ENCODE measurements around the gene NOTCH3. TPM values are rescaled to one million over a fixed set of nuclear protein-coding genes. Genes with fewer than 3 reads are reported as not detected.
A peak's percentile ranks its signal among the peaks of the same experiment; 100 is the strongest.

Gene NOTCH3
- total RNA-seq, 4 donors from 2014 or later: 95.6 to 278 (median 122) TPM

DNA sequence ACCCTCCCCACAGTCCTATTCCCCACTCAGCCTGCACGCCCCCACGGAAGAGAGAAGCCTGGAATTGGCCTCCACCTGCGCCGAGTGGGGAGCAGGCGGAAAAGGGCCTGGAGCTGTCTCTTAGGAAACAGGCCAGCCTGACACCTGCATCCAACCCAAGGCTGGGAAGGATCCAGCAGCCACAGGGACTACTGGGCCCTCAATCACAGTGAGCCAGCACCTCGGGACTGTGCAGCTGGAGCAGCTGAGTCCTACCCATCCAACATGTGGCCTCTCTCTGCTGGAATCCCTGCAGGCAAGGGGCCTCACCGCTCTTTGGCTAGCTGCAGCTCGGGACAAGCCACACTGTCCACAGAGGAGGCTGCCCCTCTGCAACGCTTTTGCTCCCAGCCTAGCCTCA, 39.7 kb upstream of the NOTCH3 start:
- TF ChIP-seq, protein P1, sequence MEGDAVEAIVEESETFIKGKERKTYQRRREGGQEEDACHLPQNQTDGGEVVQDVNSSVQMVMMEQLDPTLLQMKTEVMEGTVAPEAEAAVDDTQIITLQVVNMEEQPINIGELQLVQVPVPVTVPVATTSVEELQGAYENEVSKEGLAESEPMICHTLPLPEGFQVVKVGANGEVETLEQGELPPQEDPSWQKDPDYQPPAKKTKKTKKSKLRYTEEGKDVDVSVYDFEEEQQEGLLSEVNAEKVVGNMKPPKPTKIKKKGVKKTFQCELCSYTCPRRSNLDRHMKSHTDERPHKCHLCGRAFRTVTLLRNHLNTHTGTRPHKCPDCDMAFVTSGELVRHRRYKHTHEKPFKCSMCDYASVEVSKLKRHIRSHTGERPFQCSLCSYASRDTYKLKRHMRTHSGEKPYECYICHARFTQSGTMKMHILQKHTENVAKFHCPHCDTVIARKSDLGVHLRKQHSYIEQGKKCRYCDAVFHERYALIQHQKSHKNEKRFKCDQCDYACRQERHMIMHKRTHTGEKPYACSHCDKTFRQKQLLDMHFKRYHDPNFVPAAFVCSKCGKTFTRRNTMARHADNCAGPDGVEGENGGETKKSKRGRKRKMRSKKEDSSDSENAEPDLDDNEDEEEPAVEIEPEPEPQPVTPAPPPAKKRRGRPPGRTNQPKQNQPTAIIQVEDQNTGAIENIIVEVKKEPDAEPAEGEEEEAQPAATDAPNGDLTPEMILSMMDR (IDR thresholded peaks at IDR 0.05): no peak
- Histone ChIP-seq H3K4me3 (no peak overlapping the region), H3K27ac (no peak overlapping the region), H3K9me3 (no peaks in the 10 kb centered on the region), H3K27me3 (no peaks in the 10 kb centered on the region), H3K36me3 (peaks cover 59 to 100% (median 61%) of the 10 kb centered on the region in 3 donors), H3K4me1 (no peaks in the 10 kb centered on the region)
- DNase-seq: no peak
- WGBS, 2 donors: 40 to 76% methylated on average over 1 to 4 of the region's 9 CpGs
- intact Hi-C loops (cut with DNase I): loop anchor here (10.0 kb wide), 1 partner anchor 136 kb away; the partner anchor contains the start of gene SYDE1

DNA sequence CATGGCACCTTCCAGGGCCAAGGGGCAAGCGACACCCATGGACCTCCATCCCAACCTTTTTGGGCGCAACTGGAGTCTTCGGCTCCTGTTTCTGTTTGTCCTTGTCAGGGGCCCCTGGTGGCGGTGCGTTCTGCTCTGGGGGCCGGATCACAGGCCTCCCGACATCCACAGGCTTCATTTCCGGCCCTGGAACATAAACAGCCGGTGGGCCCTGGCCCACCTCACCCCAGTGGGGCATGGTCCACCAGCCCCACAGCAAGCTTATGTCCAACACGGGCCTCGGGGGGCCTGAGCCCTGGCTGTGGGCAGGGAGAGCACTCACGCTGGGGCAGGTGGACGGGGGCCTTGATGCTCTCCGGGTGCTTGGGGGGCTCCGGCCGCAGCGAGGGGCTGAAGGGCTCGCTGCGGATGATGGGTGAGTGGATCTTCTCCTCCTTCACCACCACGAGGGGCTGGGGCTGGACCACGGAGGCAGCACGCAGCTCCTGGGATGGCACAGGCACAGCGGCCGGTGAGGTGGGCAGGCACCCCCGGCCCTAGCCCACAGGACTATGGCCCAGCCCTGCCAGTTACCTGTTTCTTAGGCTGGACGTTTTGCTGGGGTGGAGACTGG, 38.6 kb upstream of the NOTCH3 start:
- no peak for DNase-seq
- Histone ChIP-seq H3K4me1 (peaks cover 0 to under 1% (median 0%) of the 10 kb centered on the region in 3 donors), H3K36me3 (peaks cover 54 to 96% (median 56%) of the 10 kb centered on the region in 3 donors), H3K27me3 (no peaks in the 10 kb centered on the region), H3K4me3 (no peak overlapping the region), H3K9me3 (no peaks in the 10 kb centered on the region), H3K27ac (no peak overlapping the region)
- intact Hi-C loops (cut with DNase I): no loop called here
- no peak for TF ChIP-seq POLR2A (IDR thresholded peaks at IDR 0.05)
- WGBS, 2 donors: 92 to 100% methylated on average over 2 to 11 of the region's 26 CpGs

DNA sequence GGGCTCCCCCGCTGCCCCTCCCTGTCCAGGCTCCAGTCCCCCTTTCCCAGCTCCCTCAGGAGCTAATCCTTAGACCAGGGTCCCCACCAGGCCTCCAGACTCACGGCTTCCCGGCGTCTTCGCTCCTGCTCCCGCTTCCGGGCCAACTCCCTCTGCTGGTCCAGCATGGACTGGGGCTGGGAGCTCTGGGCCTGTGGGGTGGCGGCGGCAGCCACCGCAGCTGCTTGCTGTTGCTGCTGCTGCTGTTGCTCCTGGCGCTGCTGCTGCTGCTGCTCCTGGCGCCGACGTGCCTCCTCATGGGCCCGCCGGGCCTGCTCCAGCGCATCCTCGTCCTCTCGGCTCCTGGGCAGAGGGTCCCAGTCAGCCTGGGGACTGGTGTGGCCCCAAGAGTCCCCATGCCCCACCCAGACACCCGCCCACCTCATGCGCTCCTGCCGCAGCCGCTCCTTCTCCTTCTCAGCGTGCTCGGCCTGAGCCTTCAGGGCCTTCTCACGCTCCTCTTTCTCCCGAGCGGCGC, 37.9 kb upstream of the NOTCH3 start:
- Histone ChIP-seq H3K4me1 (peaks cover 0 to 8% (median under 1%) of the 10 kb centered on the region in 3 donors), H3K27me3 (peaks cover 0 to 3% (median 0%) of the 10 kb centered on the region in 4 donors), H3K36me3 (peaks cover 48 to 89% (median 52%) of the 10 kb centered on the region in 3 donors), H3K9me3 (no peaks in the 10 kb centered on the region), H3K27ac (no peak overlapping the region), H3K4me3 (no peak overlapping the region)
- WGBS, 2 donors: 67 to 83% methylated on average over 3 to 13 of the region's 29 CpGs
- intact Hi-C loops (cut with DNase I): no loop called here
- TF ChIP-seq, protein P1 (IDR thresholded peaks at IDR 0.05): peak in 1 of 6 experiments; percentile 7
- TF ChIP-seq POLR2A (IDR thresholded peaks at IDR 0.05): no peak
- no peak for DNase-seq

DNA sequence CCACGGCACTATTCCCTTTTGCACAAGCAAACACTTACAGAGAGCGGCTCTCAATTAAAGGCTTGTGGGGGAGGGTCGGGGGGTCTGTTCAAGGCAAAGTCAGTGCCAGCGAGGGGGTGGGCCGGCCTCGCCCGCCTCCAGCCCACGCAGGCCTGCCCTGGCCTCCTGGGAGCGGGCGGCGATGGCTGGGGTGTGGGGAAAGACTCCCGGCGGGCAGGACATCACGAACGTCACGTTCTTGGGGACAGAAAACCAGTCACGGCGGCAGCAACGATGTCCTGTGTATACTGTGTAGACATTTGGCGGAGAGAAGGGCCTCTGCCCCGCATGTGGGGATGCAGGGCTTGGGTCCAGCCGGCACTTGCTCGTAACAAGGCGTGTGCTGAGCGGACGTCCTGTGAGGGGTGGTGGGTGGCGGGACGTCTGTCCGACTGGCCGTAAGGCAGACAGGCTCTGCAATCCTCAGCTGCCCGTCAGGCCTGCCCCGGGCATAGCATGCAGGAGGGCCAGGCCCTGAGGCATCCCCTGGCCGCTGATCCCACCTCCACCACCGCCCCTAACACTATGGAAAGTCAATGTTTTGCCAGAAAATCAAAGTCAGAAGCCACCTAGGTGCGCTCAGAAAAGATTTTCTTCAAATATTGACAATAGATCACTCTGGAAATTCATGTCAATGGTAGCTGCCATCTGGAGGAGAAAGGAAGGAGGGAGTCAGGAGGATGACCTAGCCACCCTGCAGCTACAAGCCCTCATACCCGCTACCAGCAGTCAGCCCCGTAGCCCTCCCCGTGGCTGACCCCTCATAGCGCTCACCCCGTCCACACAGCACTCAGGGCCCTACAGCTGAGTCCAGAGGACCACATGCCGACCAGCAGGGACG, 37.2 kb upstream of the NOTCH3 start:
- no peak overlapping the region for H3K4me3 ChIP-seq
- peaks cover 0 to 15% (median 5%) of the 10 kb centered on the region in 3 donors for H3K4me1 ChIP-seq
- DNase-seq: no peak
- no peak overlapping the region for H3K27ac ChIP-seq
- peaks cover 0 to 10% (median 0%) of the 10 kb centered on the region in 4 donors for H3K27me3 ChIP-seq
- WGBS, 2 donors: 80 to 86% methylated on average over 7 to 25 of the region's 42 CpGs
- H3K36me3 ChIP-seq: peaks cover 41 to 82% (median 47%) of the 10 kb centered on the region in 3 donors
- TF ChIP-seq, protein P1 (IDR thresholded peaks at IDR 0.05): no peak
- TF ChIP-seq POLR2A (IDR thresholded peaks at IDR 0.05): no peak
- H3K9me3 ChIP-seq: no peaks in the 10 kb centered on the region
- intact Hi-C loops (cut with DNase I): no loop called here

DNA sequence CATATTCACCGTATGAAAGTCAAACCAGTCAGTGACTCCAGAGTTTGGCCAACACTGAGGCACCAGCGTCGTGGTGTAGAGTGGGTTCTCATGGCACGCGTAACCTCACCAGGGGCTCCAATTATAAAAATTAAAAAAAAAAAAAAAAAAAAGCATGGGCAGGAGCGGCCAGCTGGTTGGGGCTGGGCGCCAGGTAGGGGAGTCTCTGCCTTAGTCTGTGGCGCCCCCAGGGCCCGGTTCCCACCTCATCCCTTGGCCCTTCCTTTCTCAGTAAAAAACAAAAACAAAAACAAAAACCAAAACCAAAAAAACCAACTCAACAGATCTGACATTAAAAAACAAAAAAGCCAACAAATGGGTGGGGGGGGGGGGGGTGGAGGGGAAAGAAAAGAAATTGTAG, 36.1 kb upstream of the NOTCH3 start:
- Histone ChIP-seq H3K4me1 (peaks cover 9 to 26% (median 15%) of the 10 kb centered on the region in 3 donors), H3K27ac (no peak overlapping the region), H3K4me3 (no peak overlapping the region), H3K27me3 (peaks cover 0 to 21% (median 1%) of the 10 kb centered on the region in 4 donors), H3K36me3 (peaks cover 34 to 71% (median 41%) of the 10 kb centered on the region in 3 donors), H3K9me3 (no peaks in the 10 kb centered on the region)
- no peak for TF ChIP-seq POLR2A (IDR thresholded peaks at IDR 0.05)
- intact Hi-C loops (cut with DNase I): no loop called here
- no peak for DNase-seq
- 86 to 87% methylated on average over 9 of the region's 9 CpGs for WGBS, 2 donors
